ENCODE data around the gene C14orf132.

DNA sequence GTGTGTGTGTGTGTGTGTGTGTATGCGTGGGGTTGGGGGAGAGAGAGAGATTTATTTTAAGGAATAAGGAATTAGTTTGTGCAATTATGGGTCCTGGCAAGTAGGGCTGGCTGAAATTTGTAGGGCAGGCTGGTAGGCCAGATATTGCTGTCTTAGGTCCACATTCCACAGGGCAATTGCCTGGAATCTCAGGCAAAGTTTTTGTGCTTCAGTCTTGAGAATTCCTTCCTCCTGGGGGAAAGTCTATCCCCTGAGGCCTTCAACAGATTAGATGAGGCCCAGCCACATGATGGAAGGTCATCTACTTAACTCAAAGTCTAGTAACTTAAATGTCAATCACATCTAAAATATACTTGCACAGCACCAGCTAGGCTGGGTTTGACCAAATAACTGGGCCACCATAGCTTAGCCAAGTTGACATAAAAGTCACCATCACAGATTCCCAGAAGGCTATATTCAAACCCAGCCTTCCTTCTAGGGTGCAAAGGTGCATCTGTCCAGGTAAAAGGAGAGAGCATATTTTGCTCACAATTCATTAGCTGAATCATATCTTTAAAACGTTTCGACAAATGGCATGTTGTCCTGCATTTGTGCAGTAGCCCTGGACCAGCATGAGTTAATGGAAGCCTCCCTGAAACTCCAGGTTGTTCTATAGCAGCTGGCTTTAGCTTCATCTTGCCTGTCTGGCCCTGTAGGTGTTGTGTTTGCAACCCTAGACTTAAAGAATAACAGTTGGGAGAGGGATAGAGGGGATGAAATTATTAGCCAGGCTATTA is 63.1 kb downstream of the C14orf132 start:
- TF ChIP-seq, protein P1, sequence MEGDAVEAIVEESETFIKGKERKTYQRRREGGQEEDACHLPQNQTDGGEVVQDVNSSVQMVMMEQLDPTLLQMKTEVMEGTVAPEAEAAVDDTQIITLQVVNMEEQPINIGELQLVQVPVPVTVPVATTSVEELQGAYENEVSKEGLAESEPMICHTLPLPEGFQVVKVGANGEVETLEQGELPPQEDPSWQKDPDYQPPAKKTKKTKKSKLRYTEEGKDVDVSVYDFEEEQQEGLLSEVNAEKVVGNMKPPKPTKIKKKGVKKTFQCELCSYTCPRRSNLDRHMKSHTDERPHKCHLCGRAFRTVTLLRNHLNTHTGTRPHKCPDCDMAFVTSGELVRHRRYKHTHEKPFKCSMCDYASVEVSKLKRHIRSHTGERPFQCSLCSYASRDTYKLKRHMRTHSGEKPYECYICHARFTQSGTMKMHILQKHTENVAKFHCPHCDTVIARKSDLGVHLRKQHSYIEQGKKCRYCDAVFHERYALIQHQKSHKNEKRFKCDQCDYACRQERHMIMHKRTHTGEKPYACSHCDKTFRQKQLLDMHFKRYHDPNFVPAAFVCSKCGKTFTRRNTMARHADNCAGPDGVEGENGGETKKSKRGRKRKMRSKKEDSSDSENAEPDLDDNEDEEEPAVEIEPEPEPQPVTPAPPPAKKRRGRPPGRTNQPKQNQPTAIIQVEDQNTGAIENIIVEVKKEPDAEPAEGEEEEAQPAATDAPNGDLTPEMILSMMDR (IDR thresholded peaks at IDR 0.05): no peak
- no peak for TF ChIP-seq POLR2A (IDR thresholded peaks at IDR 0.05)
